GM18907 (cell line): ENCODE data around the gene ERC1.
"Not testable (repeated sequence)": the region's sequence is repeated elsewhere in the genome, so short reads cannot be mapped to it uniquely, and the experiment has no call there.

Experiments
- ATAC-seq: cut with Tn5 transposase; IDR thresholded peaks from one replicate; pipeline ENCODE4 v1.9.1; 2021; ENCODE audit warnings: mild to moderate bottlenecking, moderate library complexity; ENCODE audit not compliant: unreplicated experiment

Gene ERC1

GRCh38 chr12:1020389-1020788 is 29.4 kb downstream of the ERC1 start:
- ATAC-seq, result no peak

DNA sequence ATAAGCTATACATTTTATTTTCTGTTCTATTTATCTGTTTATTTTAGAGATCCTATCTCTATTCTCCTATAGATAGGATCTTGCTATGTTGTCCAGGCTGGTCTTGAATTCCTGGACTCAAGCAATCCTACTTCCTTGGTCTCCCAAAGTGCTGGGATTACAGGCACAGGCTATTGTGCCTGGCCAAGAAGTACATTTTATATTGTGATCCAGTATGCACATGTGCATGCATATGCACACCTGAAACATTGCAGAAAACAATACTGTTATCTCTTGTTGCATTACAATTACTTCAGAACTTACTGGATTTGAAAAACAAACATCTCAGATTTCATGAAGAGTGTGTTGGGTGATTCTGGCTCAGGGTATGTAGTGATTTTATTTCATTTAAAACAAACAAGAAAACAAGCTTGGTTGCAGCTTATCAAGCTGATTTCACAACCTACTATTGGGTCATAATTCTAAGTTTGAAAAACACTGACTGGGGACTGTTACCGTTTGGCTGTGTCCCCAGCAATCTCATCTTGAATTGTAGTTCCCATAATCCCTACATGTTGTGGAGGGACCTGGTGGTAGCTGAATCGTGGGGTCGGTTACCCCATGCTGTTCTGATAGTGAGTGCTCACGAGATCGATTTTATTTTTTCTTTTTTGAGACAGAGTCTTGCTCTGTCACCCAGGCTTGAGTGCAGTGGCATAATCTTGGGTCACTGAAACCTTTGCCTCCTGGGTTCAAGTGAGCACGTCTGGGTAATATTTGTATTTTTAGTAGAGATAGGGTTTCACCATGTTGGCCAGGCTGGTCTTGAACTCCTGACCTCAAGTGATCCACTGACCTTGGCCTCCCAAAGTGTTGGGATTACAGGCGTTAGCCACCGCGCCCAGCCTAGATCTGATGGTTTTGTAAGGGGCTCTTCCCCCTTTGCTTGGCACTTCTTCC is 31.3 kb downstream of the ERC1 start:
- ATAC-seq, result no peak

DNA sequence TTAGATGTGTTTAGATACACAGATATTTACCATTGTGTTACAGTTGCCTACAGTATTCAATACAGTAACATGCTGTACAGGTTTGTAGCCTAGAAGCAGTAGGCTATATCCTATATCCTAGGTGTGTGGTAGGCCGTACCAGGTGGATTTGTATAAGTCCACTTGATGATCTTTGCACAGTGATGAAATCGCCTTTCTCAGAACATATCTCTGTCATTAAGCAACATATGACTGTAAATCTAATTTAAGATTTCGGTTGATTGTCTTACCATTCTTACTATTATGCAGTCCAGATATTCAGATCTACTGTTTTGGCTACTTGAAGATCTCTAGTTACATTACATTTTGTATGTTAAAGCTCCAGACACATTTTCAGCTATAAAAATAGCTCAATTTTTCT is 39.8 kb downstream of the ERC1 start:
- ATAC-seq, result no peak

DNA sequence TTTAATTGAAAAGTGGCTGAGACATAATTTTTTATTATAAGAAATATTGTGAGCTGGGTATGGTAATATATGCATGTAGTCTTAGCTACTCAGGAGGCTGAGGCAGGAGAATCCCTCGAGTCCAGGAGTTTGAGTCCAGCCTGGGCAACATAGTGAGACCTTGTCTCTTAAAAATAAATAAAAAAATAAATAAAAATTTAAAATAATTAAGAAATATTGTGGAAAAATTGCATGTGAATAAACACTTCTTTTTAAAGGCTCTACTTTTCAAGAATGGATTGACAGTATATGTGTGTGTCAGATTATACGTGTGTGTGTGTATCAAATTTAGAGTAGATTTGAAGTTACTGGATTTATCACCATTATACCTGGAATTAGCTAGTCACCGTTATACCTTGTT is 43.2 kb downstream of the ERC1 start:
- ATAC-seq, result no peak

GRCh38 chr12:1034751-1035457 is 43.9 kb downstream of the ERC1 start:
- ATAC-seq, result no peak

DNA sequence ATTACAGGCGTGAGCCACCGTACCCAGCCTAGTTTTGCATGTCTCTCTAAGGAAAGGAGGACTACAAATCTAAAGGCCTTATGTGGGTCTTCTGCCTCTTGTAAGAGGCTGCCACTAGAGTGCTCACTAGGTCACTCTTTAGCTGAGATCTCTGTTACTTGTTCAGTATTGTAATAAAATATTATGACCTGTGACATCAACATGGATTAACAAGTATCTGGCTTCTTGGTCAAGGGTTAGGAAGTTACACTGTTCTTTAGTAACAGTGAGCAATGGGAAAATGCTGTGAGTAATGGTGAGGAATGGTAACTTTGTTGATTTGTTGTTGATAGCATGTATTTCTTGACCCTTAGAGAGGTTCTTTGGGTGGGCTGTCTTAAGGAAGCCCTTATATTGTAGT is 50.5 kb downstream of the ERC1 start:
- no peak for ATAC-seq

- ATAC-seq, result no peak
Measured at GRCh38 chr12:1044199-1044598, 53.2 kb downstream of the ERC1 start.

DNA sequence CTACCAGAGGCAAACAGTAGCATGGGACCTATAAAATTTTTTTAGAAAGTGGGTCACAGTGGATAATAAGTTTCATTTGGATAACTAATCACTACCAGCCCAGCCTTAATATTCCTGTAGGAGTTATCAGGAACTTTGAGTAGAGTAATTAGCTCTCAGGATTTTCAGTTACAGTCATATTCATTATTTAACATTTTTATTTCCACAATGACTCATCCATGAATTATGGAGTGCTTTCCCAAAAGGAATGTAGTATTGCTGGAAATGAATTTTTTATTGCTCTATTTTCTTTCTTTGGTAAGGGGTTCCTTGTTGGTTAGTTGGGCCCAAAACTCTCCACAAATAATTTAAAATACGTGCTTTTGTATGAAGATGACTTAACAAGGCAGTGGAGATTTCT is 53.7 kb downstream of the ERC1 start:
- ATAC-seq, result no peak

- ATAC-seq, result no peak
Measured at GRCh38 chr12:1046727-1047126, 55.7 kb downstream of the ERC1 start.

DNA sequence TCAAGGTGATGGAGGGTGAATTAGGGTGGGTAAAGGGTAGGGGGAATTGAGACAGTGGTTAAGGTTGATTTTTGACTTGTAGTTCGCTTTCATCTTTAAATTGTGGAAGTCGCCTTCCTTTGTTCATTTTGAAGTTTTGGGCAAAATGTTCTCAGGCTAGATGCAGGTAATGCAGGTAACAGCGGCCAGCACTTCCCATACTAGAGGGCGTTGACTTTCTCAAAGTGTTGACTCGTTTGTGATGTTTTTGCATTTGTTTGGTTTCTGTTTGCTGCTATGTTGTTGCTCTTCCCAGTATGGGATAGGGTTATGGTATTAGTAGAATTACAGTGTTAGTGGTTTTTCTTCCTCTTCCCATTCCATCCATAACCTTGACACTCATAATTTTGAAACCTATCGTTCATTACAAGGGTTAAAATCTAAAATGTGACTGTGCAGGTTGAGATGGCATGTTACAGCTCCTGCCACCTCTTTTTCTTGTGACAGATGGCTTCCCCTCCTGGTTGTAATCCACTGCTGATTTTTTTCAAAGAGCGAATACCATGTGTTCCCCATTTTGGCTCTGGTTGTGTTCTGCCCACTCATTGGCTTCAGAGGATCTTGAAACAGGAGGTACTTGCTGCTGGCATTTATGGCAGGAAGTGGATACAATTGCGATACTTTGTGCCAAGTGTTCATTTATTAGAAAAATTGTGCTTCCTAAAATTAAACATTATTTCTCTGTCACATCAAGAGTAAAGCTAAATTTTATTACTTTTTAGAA is 57.1 kb downstream of the ERC1 start:
- no peak for ATAC-seq

DNA sequence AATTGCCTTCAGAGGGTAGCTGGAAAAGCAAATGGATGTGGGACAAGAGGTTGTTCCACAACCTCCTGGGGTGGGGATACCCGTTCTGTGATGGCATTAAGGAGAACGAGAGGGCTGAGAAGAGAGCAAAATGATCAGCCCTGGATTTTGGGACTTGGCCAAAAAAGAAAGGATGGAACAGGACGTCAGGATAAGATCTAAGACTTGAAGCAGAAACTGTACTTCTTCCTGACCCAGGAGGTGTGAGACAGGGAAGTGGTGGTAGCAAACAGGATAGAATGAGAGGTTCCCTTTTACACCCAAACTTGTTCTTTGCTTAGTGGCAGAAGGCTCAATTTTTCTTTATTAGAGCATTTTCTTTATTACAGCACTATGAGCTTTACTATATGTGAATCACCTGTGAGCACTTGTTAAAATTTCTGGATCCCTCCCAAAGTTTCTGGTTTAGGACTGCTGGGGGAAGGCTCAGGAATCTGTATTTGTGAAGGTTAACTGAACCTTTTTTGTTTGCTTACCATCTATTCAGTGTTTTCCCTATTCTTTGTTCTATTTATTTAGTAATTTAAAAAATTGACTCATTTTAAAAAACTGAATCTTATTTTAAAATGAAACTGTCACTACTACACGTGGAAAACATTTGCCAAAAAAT is 59.2 kb downstream of the ERC1 start:
- no peak for ATAC-seq

DNA sequence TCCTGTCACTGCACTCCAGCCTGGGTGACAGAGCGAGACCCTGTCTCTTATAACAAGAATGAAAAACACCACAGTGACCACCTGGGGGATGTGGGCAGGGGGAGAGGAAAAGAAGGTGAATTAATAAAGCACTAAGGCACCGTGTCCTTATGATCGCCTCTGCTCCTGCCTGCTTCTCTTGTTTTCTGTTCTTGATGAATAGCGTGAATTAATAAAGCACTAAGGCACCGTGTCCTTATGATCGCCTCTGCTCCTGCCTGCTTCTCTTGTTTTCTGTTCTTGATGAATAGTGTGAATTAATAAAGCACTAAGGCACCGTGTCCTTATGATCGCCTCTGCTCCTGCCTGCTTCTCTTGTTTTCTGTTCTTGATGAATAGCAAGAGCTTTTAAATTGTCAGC is 60.6 kb downstream of the ERC1 start:
- not testable (repeated sequence) for ATAC-seq

DNA sequence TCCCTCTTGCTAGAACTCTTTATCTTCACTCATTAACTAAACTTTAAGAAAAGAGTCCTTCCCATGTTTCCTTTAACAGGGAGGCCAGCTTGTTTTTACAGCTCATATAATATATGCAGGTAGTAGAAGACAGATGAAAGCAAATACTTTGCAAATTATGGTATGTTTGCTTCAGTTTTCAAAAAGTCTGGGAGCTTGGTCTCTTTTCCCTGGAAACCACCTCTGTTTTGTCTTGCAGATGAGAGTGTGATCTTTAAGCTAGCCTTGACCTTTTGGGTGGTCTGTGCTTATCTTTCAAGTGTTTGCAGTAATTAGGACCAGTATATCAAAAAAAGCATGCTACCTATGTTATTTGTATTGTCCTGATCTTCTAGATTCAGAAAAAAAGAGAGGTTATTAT is 62.7 kb downstream of the ERC1 start:
- no peak for ATAC-seq

DNA sequence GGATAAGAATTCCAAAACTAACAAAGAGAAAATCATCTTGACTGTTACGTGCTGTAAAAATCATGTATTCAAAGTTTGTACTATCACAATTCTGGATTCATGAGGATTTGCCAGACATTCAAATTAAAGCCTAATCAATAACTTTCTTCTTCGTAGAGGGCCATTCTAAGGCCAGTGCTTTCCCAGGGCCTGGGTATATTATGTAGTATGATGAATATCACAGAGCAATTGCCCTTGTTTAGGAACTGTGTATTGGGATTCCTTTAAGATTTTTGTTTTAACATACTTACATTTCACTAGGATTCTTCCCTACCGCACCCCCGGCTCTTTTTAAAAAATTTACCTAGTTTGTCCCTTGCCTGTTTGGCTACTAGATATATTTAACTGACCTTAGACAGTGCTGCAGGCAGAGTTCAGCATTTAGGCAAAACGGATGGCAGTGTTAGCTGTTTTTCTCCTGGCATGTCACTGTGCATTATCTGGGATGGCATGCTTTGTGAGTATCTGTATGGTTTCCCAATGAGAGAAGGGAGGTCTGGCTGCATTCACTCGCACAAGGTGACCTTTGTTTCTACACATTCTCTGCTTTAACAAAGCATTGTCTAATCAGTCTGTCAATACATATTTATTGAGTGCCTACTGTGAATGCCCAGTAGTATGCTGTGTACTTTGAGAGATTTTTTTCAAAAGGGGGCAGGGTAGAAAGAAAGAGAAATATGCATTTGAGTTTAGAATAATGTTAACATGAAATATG is 63.3 kb downstream of the ERC1 start:
- ATAC-seq, result no peak

GRCh38 chr12:1056390-1056789 is 65.4 kb downstream of the ERC1 start:
- ATAC-seq, result no peak

GRCh38 chr12:1058423-1058822 is 67.4 kb downstream of the ERC1 start:
- no peak for ATAC-seq

DNA sequence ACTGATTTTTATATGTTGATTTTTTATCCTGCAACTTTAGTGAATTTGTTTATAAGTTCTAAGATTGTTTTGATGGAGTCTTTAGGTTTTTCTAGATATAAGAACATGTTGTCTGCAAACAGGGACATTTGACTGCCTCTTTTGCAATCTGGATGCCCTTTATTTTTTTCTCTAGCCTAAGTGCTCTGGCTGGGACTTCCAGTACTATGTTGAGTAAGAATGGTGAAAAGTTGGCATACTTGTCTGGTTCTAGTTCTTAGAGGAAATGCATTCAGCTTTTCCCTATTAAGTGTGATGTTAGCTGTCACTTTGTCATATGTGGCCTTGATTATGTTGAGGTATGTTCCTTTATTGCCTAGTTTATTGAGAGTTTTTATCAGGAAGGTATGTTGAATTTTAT is 68.1 kb downstream of the ERC1 start:
- ATAC-seq, result no peak

- ATAC-seq, result no peak
Measured at GRCh38 chr12:1063852-1064251, 72.8 kb downstream of the ERC1 start.

DNA sequence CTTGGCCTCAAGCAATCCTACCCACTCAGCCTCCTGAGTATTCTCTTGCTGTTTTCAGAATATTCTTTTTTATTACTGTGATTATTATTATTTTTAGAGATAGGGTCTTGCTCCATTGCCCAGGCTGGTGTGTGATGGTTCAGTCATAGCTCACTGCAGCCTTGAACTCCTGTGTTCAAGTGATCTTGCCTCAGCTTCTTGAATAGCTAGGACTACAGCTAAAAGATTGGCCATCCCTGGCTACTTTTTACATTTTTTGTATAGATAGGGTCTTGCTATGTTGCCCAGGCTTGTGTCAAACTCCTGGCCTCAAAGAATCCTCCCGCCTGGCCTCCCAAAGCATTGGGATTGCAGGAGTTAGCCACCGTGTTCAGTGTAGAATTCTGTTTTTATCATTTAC is 73.3 kb downstream of the ERC1 start:
- ATAC-seq, result no peak

DNA sequence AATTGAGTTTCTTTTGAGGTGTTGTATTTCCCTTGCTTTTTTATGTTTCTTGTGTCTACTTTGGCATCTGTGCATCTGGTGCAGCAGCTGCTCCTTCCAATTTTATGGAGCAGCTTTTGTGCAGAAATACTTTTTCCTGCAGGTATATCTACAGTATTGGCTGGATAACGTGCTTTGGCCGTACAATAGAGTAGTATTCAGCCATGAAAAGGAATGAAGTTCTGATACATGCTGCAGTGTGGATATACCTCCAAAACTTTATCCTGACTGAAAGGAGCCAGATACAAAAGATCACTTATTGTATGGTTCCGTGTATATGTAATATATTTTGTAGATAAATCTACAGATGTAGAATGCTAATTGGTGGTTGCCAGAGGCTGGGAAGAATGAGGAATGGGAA is 74.6 kb downstream of the ERC1 start:
- no peak for ATAC-seq
